GM12878 (cell line): ENCODE measurements around the gene FBXL7. TPM values are rescaled to one million over a fixed set of nuclear protein-coding genes. Genes with fewer than 3 reads are reported as not detected.

Source experiments
- ATAC-seq: fragments of 200-7000 bp; cut with Tn5 transposase; 3 replicates; pipeline ENCODE4 v1.9.1; 2020; ENCODE audit warnings: mild to moderate bottlenecking, moderate library complexity
- BruUV-seq: library from RNA; stranded (reverse); fragments of 400-500 nt; replicated peaks from 2 replicates; lab custom pipeline; 2021; lab: Mats Ljungman, UMichigan
- CTCF ChIA-PET: fragments of 300-600 bp; sonication (Branson Sonifier 250); formaldehyde crosslinking; extraction: SDS; loops from one replicate; lab custom pipeline; 2021; ENCODE audit warnings: inconsistent platforms; lab: Yijun Ruan, JAX
- POLR2A ChIA-PET: fragments of 350-600 bp; formaldehyde crosslinking; extraction: SDS; loops from one replicate; lab custom pipeline; 2021; ENCODE audit warnings: inconsistent platforms; lab: Charles Lee
- RAD21 ChIA-PET: fragments of 300-600 bp; sonication (Branson Sonifier 250); formaldehyde crosslinking; loops from one replicate; lab custom pipeline; 2023; ENCODE audit warnings: antibody characterized with exemption; ENCODE audit not compliant: unreplicated experiment; lab: Charles Lee
- SMC1A ChIA-PET: fragments of 300-600 bp; sonication (Branson Sonifier 250); formaldehyde crosslinking; loops from one replicate; lab custom pipeline; 2023; ENCODE audit not compliant: unreplicated experiment, uncharacterized antibody; lab: Charles Lee
- DNase-seq: peaks from one replicate; pipeline ENCODE4 v3.0.0-alpha.2; 2011; ENCODE audit warnings: low read depth, low spot score
- FAIRE-seq: peaks from 3 replicates; lab custom pipeline; 2011; peaks lifted over from hg19 to GRCh38; lab: Jason Lieb, UNC
- H2AFZ ChIP-seq: 2 replicates; pipeline ENCODE4 v1.6.0; 2011; ENCODE audit warnings: low read depth, low read length, control low read depth; ENCODE audit not compliant: control insufficient read depth
- H3K27ac ChIP-seq: 2 replicates; pipeline ENCODE4 v1.5.1; 2011; ENCODE audit warnings: control low read depth; ENCODE audit not compliant: control insufficient read depth, insufficient read depth
- H3K27me3 ChIP-seq, 2 experiments: replicated peaks in 1 of 2; 2 replicates each; pipeline versions ENCODE4 v1.6.0 to v1.6.1; 2011; ENCODE audit warnings: low read length in 1 of 2; ENCODE audit not compliant: control insufficient read depth in 2 of 2, insufficient read depth in 2 of 2
- H3K36me3 ChIP-seq, 2 experiments: 2 replicates each; pipeline ENCODE4 v1.5.1; 2011; ENCODE audit warnings: low read length in 1 of 2; ENCODE audit not compliant: control insufficient read depth in 2 of 2, insufficient read depth in 2 of 2
- H3K4me1 ChIP-seq: 2 replicates; pipeline ENCODE4 v1.6.1; 2011; ENCODE audit warnings: mild to moderate bottlenecking, low read length, moderate library complexity, mixed read lengths; ENCODE audit not compliant: control insufficient read depth, insufficient read depth
- H3K4me2 ChIP-seq: 2 replicates; pipeline ENCODE4 v1.6.0; 2011; ENCODE audit warnings: control low read depth; ENCODE audit not compliant: control insufficient read depth, insufficient read depth
- H3K4me3 ChIP-seq: fragments of 200-600 bp; sonication (generic); 2 replicates; pipeline ENCODE4 v1.5.1; 2016
- H3K79me2 ChIP-seq: 2 replicates; pipeline ENCODE4 v1.6.0; 2011; ENCODE audit warnings: low read length; ENCODE audit not compliant: control insufficient read depth, insufficient read depth
- H3K9ac ChIP-seq: 2 replicates; pipeline ENCODE4 v1.8.0; 2011; ENCODE audit warnings: low read length, control low read depth, mixed read lengths; ENCODE audit not compliant: control insufficient read depth, insufficient read depth
- H3K9me3 ChIP-seq: replicated peaks from 3 replicates; pipeline ENCODE4 v1.5.1; 2011; ENCODE audit warnings: mild to moderate bottlenecking, low read length; ENCODE audit not compliant: control insufficient read depth, insufficient read depth
- H4K20me1 ChIP-seq: 2 replicates; pipeline ENCODE4 v1.6.0; 2011; ENCODE audit not compliant: control insufficient read depth, insufficient read depth
- CHD4 ChIP-seq: fragments of 200-600 bp; sonication (generic); IDR thresholded peaks from 2 replicates; pipeline ENCODE4 v1.6.1; 2016; ENCODE audit warnings: mild to moderate bottlenecking
- CREB1 ChIP-seq: IDR thresholded peaks from 2 replicates; pipeline ENCODE4 v1.6.1; 2012; ENCODE audit warnings: low read depth, mild to moderate bottlenecking, inconsistent platforms
- FOS ChIP-seq: IDR thresholded peaks from 3 replicates; pipeline ENCODE4 v1.6.1; 2011; ENCODE audit warnings: borderline replicate concordance; ENCODE audit not compliant: insufficient read length; ENCODE audit errors: extremely low read depth
- FOXK2 ChIP-seq: fragments of 450-650 bp; IDR thresholded peaks from 2 replicates; pipeline ENCODE4 v1.6.1; 2017; ENCODE audit warnings: mild to moderate bottlenecking, moderate library complexity
- MYB ChIP-seq: fragments of 150-350 bp; IDR thresholded peaks from 2 replicates; pipeline ENCODE4 v1.6.1; 2014; ENCODE audit warnings: mild to moderate bottlenecking, low read depth, low read length, borderline replicate concordance
- NBN ChIP-seq: fragments of 450-650 bp; IDR thresholded peaks from 2 replicates; pipeline ENCODE4 v1.6.1; 2016
- NFIC ChIP-seq: IDR thresholded peaks from 2 replicates; pipeline ENCODE4 v1.6.1; 2012; ENCODE audit warnings: low read depth, mild to moderate bottlenecking, inconsistent platforms, low read length, moderate library complexity
- NRF1 ChIP-seq: conservative IDR thresholded peaks from 2 replicates; pipeline ENCODE4 v1.6.1; 2011; ENCODE audit warnings: mild to moderate bottlenecking, low read depth, low read length, improper control_type of control experiment
- PKNOX1 ChIP-seq: fragments of 450-650 bp; IDR thresholded peaks from 2 replicates; pipeline ENCODE4 v1.6.1; 2016; ENCODE audit warnings: mild to moderate bottlenecking
- RUNX3 ChIP-seq: IDR thresholded peaks from 2 replicates; pipeline ENCODE4 v1.6.1; 2012; ENCODE audit warnings: low read length, inconsistent platforms
- SPI1 ChIP-seq: IDR thresholded peaks from 2 replicates; pipeline ENCODE4 v1.6.1; 2011; ENCODE audit warnings: low read depth, mild to moderate bottlenecking, low read length, moderate library complexity, borderline replicate concordance; ENCODE audit not compliant: insufficient read depth
- SUZ12 ChIP-seq: fragments of 200-600 bp; sonication (generic); IDR thresholded peaks from one replicate; pipeline ENCODE4 v1.6.1; 2018; ENCODE audit warnings: antibody characterized with exemption, mild to moderate bottlenecking; ENCODE audit not compliant: unreplicated experiment
- ZBTB4 ChIP-seq: fragments of 450-650 bp; formaldehyde crosslinking; IDR thresholded peaks from 2 replicates; pipeline ENCODE4 v1.4.0; 2022; ENCODE audit warnings: mild to moderate bottlenecking, moderate library complexity
- ZNF207 ChIP-seq: fragments of 450-650 bp; IDR thresholded peaks from 2 replicates; pipeline ENCODE4 v1.6.1; 2014; ENCODE audit warnings: antibody characterized with exemption, mild to moderate bottlenecking, borderline replicate concordance
- ZNF24 ChIP-seq: fragments of 450-650 bp; IDR thresholded peaks from 2 replicates; pipeline ENCODE4 v1.6.1; 2017; ENCODE audit warnings: antibody characterized with exemption, mild to moderate bottlenecking
- ZNF274 ChIP-seq: IDR thresholded peaks from one replicate; pipeline ENCODE4 v1.8.0; 2011; ENCODE audit not compliant: insufficient read length, insufficient read depth
- ZNF592 ChIP-seq: fragments of 450-650 bp; IDR thresholded peaks from 2 replicates; pipeline ENCODE4 v1.6.1; 2017; ENCODE audit warnings: mild to moderate bottlenecking, moderate library complexity
- WGBS: methylation state at CpG from one replicate; pipeline ENCODE4 v1.1.6; 2016; ENCODE audit warnings: low lambda C conversion rate; ENCODE audit not compliant: insufficient replicate concordance, insufficient coverage; ENCODE audit errors: missing lambda C conversion rate; 5-methylcytosine and 5-hydroxymethylcytosine counted together
- in situ Hi-C: fragments of 300-500 bp; cut with MboI; formaldehyde crosslinking; loops from 9 replicates; pipeline ENCODE4 v1.14.3; 2018; ENCODE audit warnings: mixed read lengths
- intact Hi-C: fragments of 100-400 bp; cut with micrococcal nuclease; formaldehyde crosslinking; loops from one replicate; pipeline ENCODE4 v1.14.2; 2022; ENCODE audit not compliant: unreplicated experiment
- polyA plus RNA-seq, 11 experiments: library from polyadenylated mRNA; depleted of rRNA in 4 of 11; unstranded in 6 of 11; stranded (reverse) in 5 of 11; fragments of >200 nt; fragmentation: Nextera tagmentation in 4 of 11; fragmentation: Illumina TruSeq in 1 of 11; extraction: Ambion mirVana in 4 of 11; extraction: Trizol in 1 of 11; gene quantifications; 1 replicate in 1 of 11; 2 replicates in 10 of 11; pipeline versions ENCODE4 v1.2.1 to v1.2.3, GENCODE V29; 2011 to 2016; ENCODE audit warnings: inconsistent platforms in 2 of 11, missing spikeins in 2 of 11, low read depth in 1 of 11
- total RNA-seq, 4 experiments: library from RNA; depleted of rRNA in 3 of 4; stranded (reverse); fragments of >200 nt in 3 of 4; fragmentation: Illumina TruSeq in 1 of 4; extraction: Trizol in 1 of 4; gene quantifications; 2 replicates each; pipeline versions ENCODE4 v1.2.1 to v1.2.3, GENCODE V29; 2013 to 2021

FBXL7 gene
- total and polyA plus RNA-seq, 10 of the 15 experiments (the other 5 are each of a cell fraction or from before 2014, with no cell fraction given), result 0.03 to 0.44 (median 0.16) TPM

- H3K9me3 ChIP-seq, result no peaks in the 10 kb centered on the region
- no peaks in the 10 kb centered on the region for H4K20me1 ChIP-seq
- WGBS, result 100% methylated on average over 1 of the region's 1 CpG
- no peak overlapping the region for H3K4me3 ChIP-seq
- CTCF ChIA-PET, result interaction anchor here (0.6 to 1.6 kb wide), 2 partner anchors 12 to 285 kb away, joined by 3 to 4 read pairs; no protein-coding TSS in a partner anchor
- in situ Hi-C loops (no loop called here), intact Hi-C loops (no loop called here)
- no peak overlapping the region for H2AFZ ChIP-seq
- no peaks in the 10 kb centered on the region for H3K27me3 ChIP-seq
- no peak for DNase-seq
- no peak for FAIRE-seq
- H3K4me1 ChIP-seq, result no peaks in the 10 kb centered on the region
- no peaks in the 10 kb centered on the region for H3K79me2 ChIP-seq
- RAD21 ChIA-PET, result no interaction called here
- SMC1A ChIA-PET, result no interaction called here
- no peak overlapping the region for H3K9ac ChIP-seq
- POLR2A ChIA-PET, result no interaction called here
- H3K27ac ChIP-seq, result no peak overlapping the region
- BruUV-seq, result no TSS peak
- no peak overlapping the region for H3K4me2 ChIP-seq
- H3K36me3 ChIP-seq, result no peaks in the 10 kb centered on the region
- ATAC-seq, result no peak
- TF ChIP-seq CHD4 (no peak), SUZ12 (no peak), PKNOX1 (no peak), RUNX3 (no peak), ZNF24 (no peak), NRF1 (no peak), NBN (no peak), MYB (no peak), FOXK2 (no peak), CREB1 (no peak), ZNF207 (no peak), ZBTB4 (CRISPR knock-in tag) (no peak), ZNF274 (no peak), FOS (no peak), ZNF592 (no peak), NFIC (no peak), SPI1 (no peak)
Observed at GRCh38 chr5:15597804-15598203, 97.8 kb downstream of the FBXL7 start.
